ENCODE results near the gene RAB27A. TPM values are rescaled to one million over a fixed set of nuclear protein-coding genes. Genes with fewer than 3 reads are reported as not detected.

The RAB27A gene
- total and polyA plus RNA-seq, 2 donors from 2014 or later: 10.1 to 45.8 TPM

- H3K4me3 ChIP-seq (ENCODE audit: low read length in 3 of 3): no peak overlapping the region
- H3K27ac ChIP-seq (ENCODE audit: low read depth in 2 of 2, low read length in 2 of 2): no peak overlapping the region
- no peak for TF ChIP-seq CTCF (IDR thresholded peaks at IDR 0.05; ENCODE audit: borderline replicate concordance, extremely low read depth, insufficient read depth)
- no peak for DNase-seq
- no peaks in the 10 kb centered on the region for H3K27me3 ChIP-seq (ENCODE audit: control insufficient read depth, insufficient read depth, low read length)
- intact Hi-C loops (cut with DNase I): no loop called here
- H3K9ac ChIP-seq (ENCODE audit: low read length in 3 of 3): no peak overlapping the region
- no peaks in the 10 kb centered on the region for H3K36me3 ChIP-seq (ENCODE audit: control insufficient read depth in 2 of 3, insufficient read depth in 3 of 3, low read length in 3 of 3)
- H3K9me3 ChIP-seq (ENCODE audit: control insufficient read depth in 2 of 3, insufficient read depth in 1 of 3, low read length in 3 of 3): no peaks in the 10 kb centered on the region
- FAIRE-seq: no peak
- H3K4me1 ChIP-seq (ENCODE audit: control insufficient read depth in 2 of 3, insufficient read depth in 2 of 3, low read depth in 1 of 3, low read length in 3 of 3): no peaks in the 10 kb centered on the region
Measured at GRCh38 chr15:55241186-55241585, 48.4 kb downstream of the RAB27A start.

GRCh38 chr15:55240125-55240760 lies 49.4 kb downstream of the RAB27A start:
- Histone ChIP-seq H3K4me3 (ENCODE audit: low read length in 3 of 3) (no peak overlapping the region), H3K27me3 (ENCODE audit: control insufficient read depth, insufficient read depth, low read length) (no peaks in the 10 kb centered on the region), H3K9me3 (ENCODE audit: control insufficient read depth in 2 of 3, insufficient read depth in 1 of 3, low read length in 3 of 3) (no peaks in the 10 kb centered on the region), H3K4me1 (ENCODE audit: control insufficient read depth in 2 of 3, insufficient read depth in 2 of 3, low read depth in 1 of 3, low read length in 3 of 3) (no peaks in the 10 kb centered on the region), H3K36me3 (ENCODE audit: control insufficient read depth in 2 of 3, insufficient read depth in 3 of 3, low read length in 3 of 3) (no peaks in the 10 kb centered on the region), H3K27ac (ENCODE audit: low read depth in 2 of 2, low read length in 2 of 2) (no peak overlapping the region), H3K9ac (ENCODE audit: low read length in 3 of 3) (no peak overlapping the region)
- intact Hi-C loops (cut with DNase I): no loop called here
- no peak for FAIRE-seq
- no peak for DNase-seq
- no peak for TF ChIP-seq CTCF (IDR thresholded peaks at IDR 0.05; ENCODE audit: borderline replicate concordance, extremely low read depth, insufficient read depth)

GRCh38 chr15:55239440-55240124 lies 50.0 kb downstream of the RAB27A start:
- FAIRE-seq (no peak), DNase-seq (no peak)
- H3K9ac ChIP-seq (ENCODE audit: low read length in 3 of 3): no peak overlapping the region
- no peak overlapping the region for H3K27ac ChIP-seq (ENCODE audit: low read depth in 2 of 2, low read length in 2 of 2)
- H3K4me3 ChIP-seq (ENCODE audit: low read length in 3 of 3): no peak overlapping the region
- no peaks in the 10 kb centered on the region for H3K27me3 ChIP-seq (ENCODE audit: control insufficient read depth, insufficient read depth, low read length)
- no peaks in the 10 kb centered on the region for H3K36me3 ChIP-seq (ENCODE audit: control insufficient read depth in 2 of 3, insufficient read depth in 3 of 3, low read length in 3 of 3)
- no peaks in the 10 kb centered on the region for H3K9me3 ChIP-seq (ENCODE audit: control insufficient read depth in 2 of 3, insufficient read depth in 1 of 3, low read length in 3 of 3)
- no peak for TF ChIP-seq CTCF (IDR thresholded peaks at IDR 0.05; ENCODE audit: borderline replicate concordance, extremely low read depth, insufficient read depth)
- intact Hi-C loops (cut with DNase I): no loop called here
- no peaks in the 10 kb centered on the region for H3K4me1 ChIP-seq (ENCODE audit: control insufficient read depth in 2 of 3, insufficient read depth in 2 of 3, low read depth in 1 of 3, low read length in 3 of 3)
